Neuronal stem cell (in vitro differentiated cells): ENCODE data around the gene FOXP3.

Source experiments
- DNase-seq: peaks from one replicate; pipeline ENCODE4 v3.0.0-alpha.2; 2013; ENCODE audit warnings: low spot score
- H2AFZ ChIP-seq: one replicate; pipeline ENCODE4 v1.6.1; 2013; ENCODE audit warnings: mild to moderate bottlenecking, low read length, inconsistent platforms
- H2AK5ac ChIP-seq: 2 replicates; pipeline ENCODE4 v1.6.1; 2013; ENCODE audit warnings: low read depth, mild to moderate bottlenecking, inconsistent platforms, low read length, moderate library complexity, mixed read lengths
- H2BK120ac ChIP-seq: 2 replicates; pipeline ENCODE4 v1.6.1; 2013; ENCODE audit warnings: low read depth, mild to moderate bottlenecking, inconsistent platforms, low read length, moderate library complexity, mixed read lengths
- H2BK12ac ChIP-seq: one replicate; pipeline ENCODE4 v1.6.1; 2013; ENCODE audit warnings: low read length, inconsistent platforms
- H2BK15ac ChIP-seq: 2 replicates; pipeline ENCODE4 v1.6.1; 2013; ENCODE audit warnings: mild to moderate bottlenecking, low read length, inconsistent platforms, mixed read lengths
- H2BK5ac ChIP-seq: one replicate; pipeline ENCODE4 v1.6.1; 2013; ENCODE audit warnings: inconsistent platforms, mild to moderate bottlenecking, low read length, moderate library complexity
- H3K14ac ChIP-seq: one replicate; pipeline ENCODE4 v1.6.1; 2013; ENCODE audit warnings: low read length, inconsistent platforms
- H3K18ac ChIP-seq: 2 replicates; pipeline ENCODE4 v1.6.1; 2013; ENCODE audit warnings: low read length, inconsistent platforms
- H3K23ac ChIP-seq: 2 replicates; pipeline ENCODE4 v1.6.1; 2013; ENCODE audit warnings: low read depth, mild to moderate bottlenecking, mixed read lengths, low read length, inconsistent platforms; ENCODE audit not compliant: poor library complexity
- H3K27ac ChIP-seq: replicated peaks from 3 replicates; pipeline ENCODE4 v1.5.1; 2013; ENCODE audit warnings: low read length, inconsistent platforms
- H3K27me3 ChIP-seq, 3 experiments: 2 replicates each; pipeline ENCODE4 v1.6.1; 2013; ENCODE audit warnings: low read length in 3 of 3, mild to moderate bottlenecking in 2 of 3, inconsistent platforms in 1 of 3, low read depth in 1 of 3, mixed read lengths in 1 of 3, moderate library complexity in 1 of 3; ENCODE audit not compliant: control insufficient read depth in 3 of 3, insufficient read depth in 3 of 3
- H3K36me3 ChIP-seq, 2 donors: replicated peaks in 1 of 2; 2 replicates each; pipeline ENCODE4 v1.6.1; 2013; ENCODE audit warnings: low read length in 2 of 2; ENCODE audit not compliant: control insufficient read depth in 2 of 2, insufficient read depth in 2 of 2
- H3K4ac ChIP-seq: 2 replicates; pipeline ENCODE4 v1.6.1; 2013; ENCODE audit warnings: inconsistent platforms, mild to moderate bottlenecking, low read length, moderate library complexity
- H3K4me1 ChIP-seq, 2 donors: 1 replicate in 1 of 2; 2 replicates in 1 of 2; pipeline ENCODE4 v1.6.1; 2013; ENCODE audit warnings: low read length in 2 of 2, low read depth in 1 of 2; ENCODE audit not compliant: control insufficient read depth in 2 of 2, insufficient read depth in 1 of 2
- H3K4me2 ChIP-seq: one replicate; pipeline ENCODE4 v1.6.1; 2013; ENCODE audit warnings: mild to moderate bottlenecking, low read length, inconsistent platforms; ENCODE audit not compliant: insufficient read depth, poor library complexity, severe bottlenecking
- H3K4me3 ChIP-seq, 2 donors: 2 replicates each; pipeline ENCODE4 v1.5.1; 2013; ENCODE audit warnings: low read length in 2 of 2, mild to moderate bottlenecking in 2 of 2, inconsistent platforms in 1 of 2, moderate library complexity in 1 of 2
- H3K79me1 ChIP-seq: one replicate; pipeline ENCODE4 v1.6.1; 2013; ENCODE audit warnings: low read depth, mild to moderate bottlenecking, inconsistent platforms, low read length, moderate library complexity
- H3K9ac ChIP-seq: one replicate; pipeline ENCODE4 v1.6.1; 2013; ENCODE audit warnings: mild to moderate bottlenecking, low read depth, low read length, inconsistent platforms; ENCODE audit not compliant: poor library complexity
- H3K9me3 ChIP-seq, 2 donors: replicated peaks in 1 of 2; 2 replicates each; pipeline versions ENCODE3 to v1.6.1; 2013; ENCODE audit warnings: low read length in 2 of 2, mild to moderate bottlenecking in 2 of 2, inconsistent platforms in 1 of 2, low read depth in 1 of 2, mixed read lengths in 1 of 2, moderate library complexity in 1 of 2; ENCODE audit not compliant: control insufficient read depth in 2 of 2, insufficient read depth in 1 of 2
- H4K8ac ChIP-seq: one replicate; pipeline ENCODE4 v1.6.1; 2013; ENCODE audit warnings: low read depth, mild to moderate bottlenecking, inconsistent platforms, low read length, moderate library complexity
- H4K91ac ChIP-seq: one replicate; pipeline ENCODE4 v1.6.1; 2013; ENCODE audit warnings: low read length, low read depth, mild to moderate bottlenecking, inconsistent platforms; ENCODE audit not compliant: poor library complexity
- WGBS, 2 donors: extraction: QIAGEN DNeasy Blood & Tissue Kit; methylation state at CpG; one replicate each; pipeline ENCODE4 v1.1.7; 2013; ENCODE audit warnings: missing lambda C conversion rate in 2 of 2, mixed read lengths in 1 of 2; ENCODE audit not compliant: insufficient read length in 2 of 2, insufficient replicate concordance in 1 of 2; ENCODE audit errors: extremely low coverage in 2 of 2; 5-methylcytosine and 5-hydroxymethylcytosine counted together

FOXP3 gene

GRCh38 chrX:49254639-49255038, 9.9 kb downstream of the FOXP3 start:
- peaks cover 0 to 3% (median 0%) of the 10 kb centered on the region in 3 experiments for H3K27me3 ChIP-seq
- no peak overlapping the region for H3K4ac ChIP-seq
- H2BK12ac ChIP-seq, result no peak overlapping the region
- WGBS, 2 donors, result no CpG with 5 or more reads among the region's 7 CpGs
- no peak overlapping the region for H3K27ac ChIP-seq
- H3K23ac ChIP-seq, result no peak overlapping the region
- no peak overlapping the region for H3K4me2 ChIP-seq
- no peak overlapping the region for H2BK5ac ChIP-seq
- no peak overlapping the region for H4K91ac ChIP-seq
- H2AFZ ChIP-seq, result no peak overlapping the region
- H2AK5ac ChIP-seq, result no peak overlapping the region
- no peak overlapping the region for H4K8ac ChIP-seq
- no peak overlapping the region for H2BK15ac ChIP-seq
- no peaks in the 10 kb centered on the region for H3K79me1 ChIP-seq
- H3K4me1 ChIP-seq, result no peaks in the 10 kb centered on the region
- no peaks in the 10 kb centered on the region for H3K36me3 ChIP-seq
- no peaks in the 10 kb centered on the region for H3K9me3 ChIP-seq
- no peak for DNase-seq
- no peak overlapping the region for H3K18ac ChIP-seq
- no peak overlapping the region for H3K9ac ChIP-seq
- no peak overlapping the region for H3K14ac ChIP-seq
- H3K4me3 ChIP-seq, result no peak overlapping the region
- no peak overlapping the region for H2BK120ac ChIP-seq

DNA sequence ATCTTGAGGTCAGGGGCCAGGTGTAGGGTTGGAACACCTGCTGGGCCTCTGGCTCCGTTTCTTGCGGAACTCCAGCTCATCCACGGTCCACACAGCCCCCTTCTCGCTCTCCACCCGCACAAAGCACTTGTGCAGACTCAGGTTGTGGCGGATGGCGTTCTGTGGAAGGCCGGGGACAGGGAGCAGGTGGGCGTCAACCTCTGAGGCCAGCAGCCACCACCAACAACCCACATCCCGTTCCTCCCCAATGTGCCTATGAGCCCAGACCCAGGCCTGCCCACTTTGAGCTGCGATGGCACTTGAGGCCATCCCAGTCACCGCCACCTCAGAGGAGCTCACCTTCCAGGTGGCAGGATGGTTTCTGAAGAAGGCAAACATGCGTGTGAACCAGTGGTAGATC, 13.2 kb downstream of the FOXP3 start:
- Histone ChIP-seq H2AK5ac (no peak overlapping the region), H3K36me3 (peaks cover 0 to 9% of the 10 kb centered on the region in 2 donors), H3K14ac (no peak overlapping the region), H3K23ac (no peak overlapping the region), H3K27me3 (peaks cover 0 to 3% (median 0%) of the 10 kb centered on the region in 3 experiments), H2BK120ac (no peak overlapping the region), H3K4me3 (no peak overlapping the region), H2BK15ac (no peak overlapping the region), H3K4me2 (no peak overlapping the region), H3K18ac (no peak overlapping the region), H3K4me1 (no peaks in the 10 kb centered on the region), H2AFZ (no peak overlapping the region), H3K9ac (no peak overlapping the region), H3K9me3 (no peaks in the 10 kb centered on the region), H4K91ac (no peak overlapping the region), H2BK5ac (no peak overlapping the region), H4K8ac (no peak overlapping the region), H3K79me1 (no peaks in the 10 kb centered on the region), H2BK12ac (no peak overlapping the region), H3K27ac (no peak overlapping the region), H3K4ac (no peak overlapping the region)
- WGBS, 2 donors, result no CpG with 5 or more reads among the region's 13 CpGs
- DNase-seq, result no peak

DNA sequence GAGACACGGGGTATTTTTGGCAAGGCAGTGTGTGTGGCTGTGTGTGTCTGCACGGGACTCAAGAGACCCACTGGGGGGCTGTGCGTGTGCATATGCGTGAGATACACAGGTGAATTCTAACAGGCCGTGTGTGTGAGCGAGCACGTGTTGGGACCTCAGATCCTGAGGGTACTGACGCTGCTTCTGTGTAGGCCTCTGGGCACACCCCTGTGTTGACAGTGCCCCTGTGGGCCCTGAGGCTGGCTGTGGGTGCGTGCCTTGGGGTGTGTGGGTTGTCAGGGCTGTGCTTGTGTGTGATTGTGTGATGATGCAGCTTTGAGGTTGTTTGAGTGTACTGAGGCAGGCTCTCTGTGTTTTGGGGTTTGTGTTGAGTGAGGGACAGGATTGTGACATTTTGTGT, 13.9 kb downstream of the FOXP3 start:
- H3K79me1 ChIP-seq, result no peaks in the 10 kb centered on the region
- H3K4me3 ChIP-seq, result no peak overlapping the region
- H3K14ac ChIP-seq, result no peak overlapping the region
- no peak for DNase-seq
- no peaks in the 10 kb centered on the region for H3K4me1 ChIP-seq
- H3K36me3 ChIP-seq, result peaks cover 0 to 9% of the 10 kb centered on the region in 2 donors
- no peak overlapping the region for H2BK15ac ChIP-seq
- no peak overlapping the region for H3K23ac ChIP-seq
- H3K27ac ChIP-seq, result no peak overlapping the region
- no peaks in the 10 kb centered on the region for H3K9me3 ChIP-seq
- no peak overlapping the region for H2AFZ ChIP-seq
- no peak overlapping the region for H2BK5ac ChIP-seq
- no peak overlapping the region for H3K4me2 ChIP-seq
- H3K9ac ChIP-seq, result no peak overlapping the region
- H2BK12ac ChIP-seq, result no peak overlapping the region
- H2AK5ac ChIP-seq, result no peak overlapping the region
- H4K91ac ChIP-seq, result no peak overlapping the region
- H3K4ac ChIP-seq, result no peak overlapping the region
- H3K27me3 ChIP-seq, result peaks cover 0 to 3% (median 0%) of the 10 kb centered on the region in 3 experiments
- no peak overlapping the region for H3K18ac ChIP-seq
- WGBS, 2 donors, result no CpG with 5 or more reads among the region's 9 CpGs
- H2BK120ac ChIP-seq, result no peak overlapping the region
- no peak overlapping the region for H4K8ac ChIP-seq

GRCh38 chrX:49250066-49250465, 14.4 kb downstream of the FOXP3 start:
- Histone ChIP-seq H3K4me3 (no peak overlapping the region), H3K27ac (no peak overlapping the region), H2BK5ac (no peak overlapping the region), H2AK5ac (no peak overlapping the region), H3K4ac (no peak overlapping the region), H3K18ac (no peak overlapping the region), H3K4me1 (no peaks in the 10 kb centered on the region), H2AFZ (no peak overlapping the region), H2BK12ac (no peak overlapping the region), H3K23ac (no peak overlapping the region), H4K8ac (no peak overlapping the region), H3K9ac (no peak overlapping the region), H3K36me3 (peaks cover 0 to 9% of the 10 kb centered on the region in 2 donors), H3K14ac (no peak overlapping the region), H3K27me3 (peaks cover 0 to 3% (median 0%) of the 10 kb centered on the region in 3 experiments), H3K79me1 (no peaks in the 10 kb centered on the region), H3K4me2 (no peak overlapping the region), H2BK15ac (no peak overlapping the region), H2BK120ac (no peak overlapping the region), H4K91ac (no peak overlapping the region), H3K9me3 (no peaks in the 10 kb centered on the region)
- DNase-seq, result no peak
- no CpG with 5 or more reads among the region's 13 CpGs for WGBS, 2 donors
